NCI-H460 (cell line): ENCODE data around the gene KRTAP5-4. TPM values are rescaled to one million over a fixed set of nuclear protein-coding genes. Genes with fewer than 3 reads are reported as not detected.
"Not testable (repeated sequence)": the region's sequence is repeated elsewhere in the genome, so short reads cannot be mapped to it uniquely, and the experiment has no call there.

Experiments
- DNase-seq: peaks from one replicate; pipeline ENCODE4 v3.0.0-alpha.2; 2016; ENCODE audit warnings: low read depth; ENCODE audit errors: extremely low read depth
- polyA plus RNA-seq: library from polyadenylated mRNA; depleted of rRNA; stranded (reverse); fragments of >200 nt; gene quantifications from 2 replicates; pipeline ENCODE4 v1.2.3, GENCODE V29; 2014; cell fraction: nucleus; rRNA removed
- total RNA-seq: library from RNA; depleted of rRNA; stranded (reverse); fragments of >200 nt; shearing (Covaris generic); gene quantifications from 2 replicates; pipeline ENCODE4 v1.2.3, GENCODE V29; 2014; rRNA removed

Gene KRTAP5-4
- total RNA-seq: not detected in 2 replicates
- not detected in 2 replicates for polyA plus RNA-seq

GRCh38 chr11:1622086-1622485 lies at the start of gene KRTAP5-4:
Gene KRTAP5-4, minus strand, starts transcription at chr11:1622138. Its CDS starts 45 bp downstream, at chr11:1622093.
- no peak for DNase-seq

- DNase-seq: no peak
Measured at GRCh38 chr11:1671658-1672057, 49.7 kb upstream of the KRTAP5-4 start.

- DNase-seq: no peak
Measured at GRCh38 chr11:1670905-1671371, 49.0 kb upstream of the KRTAP5-4 start.

- not testable (repeated sequence) for DNase-seq
Measured at GRCh38 chr11:1670457-1670856, 48.5 kb upstream of the KRTAP5-4 start.

GRCh38 chr11:1669546-1670218 lies 47.7 kb upstream of the KRTAP5-4 start:
- no peak for DNase-seq

GRCh38 chr11:1668911-1669473 lies 47.1 kb upstream of the KRTAP5-4 start:
- DNase-seq: no peak

GRCh38 chr11:1667906-1668305 lies 46.0 kb upstream of the KRTAP5-4 start:
- DNase-seq: no peak

GRCh38 chr11:1667121-1667850 lies 45.3 kb upstream of the KRTAP5-4 start:
- DNase-seq: no peak

GRCh38 chr11:1665313-1665712 lies 43.4 kb upstream of the KRTAP5-4 start:
- no peak for DNase-seq

- not testable (repeated sequence) for DNase-seq
Measured at GRCh38 chr11:1662699-1663283, 40.9 kb upstream of the KRTAP5-4 start.

- not testable (repeated sequence) for DNase-seq
Measured at GRCh38 chr11:1661454-1662269, 39.7 kb upstream of the KRTAP5-4 start.

GRCh38 chr11:1660111-1660867 lies 38.4 kb upstream of the KRTAP5-4 start:
- DNase-seq: no peak

GRCh38 chr11:1659506-1659905 lies 37.6 kb upstream of the KRTAP5-4 start:
- no peak for DNase-seq

- no peak for DNase-seq
Measured at GRCh38 chr11:1656670-1657069, 34.7 kb upstream of the KRTAP5-4 start.

GRCh38 chr11:1656061-1656441 lies 34.1 kb upstream of the KRTAP5-4 start:
- no peak for DNase-seq

- no peak for DNase-seq
Measured at GRCh38 chr11:1655168-1656060, 33.5 kb upstream of the KRTAP5-4 start.

- DNase-seq: no peak
Measured at GRCh38 chr11:1654388-1655167, 32.6 kb upstream of the KRTAP5-4 start.
